Endothelial cell of umbilical vein (primary cell): ENCODE results near the gene HECTD4. TPM values are rescaled to one million over a fixed set of nuclear protein-coding genes. Genes with fewer than 3 reads are reported as not detected.

Source experiments
- BruUV-seq: library from RNA; stranded (reverse); fragments of 400-500 nt; replicated peaks from 2 replicates; lab custom pipeline; 2021; lab: Mats Ljungman, UMichigan
- CTCF ChIA-PET: fragments of 300-600, 350-600 bp; sonication (Branson Sonifier 250); formaldehyde crosslinking; loops from one replicate; lab custom pipeline; 2021; ENCODE audit warnings: antibody characterized with exemption, inconsistent platforms; lab: Charles Lee
- POLR2A ChIA-PET: fragments of 300-600, 350-600 bp; sonication (Branson Sonifier 250); formaldehyde crosslinking; loops from one replicate; lab custom pipeline; 2021; ENCODE audit warnings: antibody characterized with exemption, inconsistent platforms; lab: Charles Lee
- DNase-seq: peaks from one replicate; pipeline ENCODE4 v3.0.0-alpha.2; 2011; ENCODE audit warnings: low read depth, low spot score
- FAIRE-seq: peaks from 2 replicates; lab custom pipeline; 2011; peaks lifted over from hg19 to GRCh38; lab: Jason Lieb, UNC
- H2AFZ ChIP-seq: 2 replicates; pipeline ENCODE4 v1.6.0; 2012; ENCODE audit warnings: low read depth, low read length, control low read depth, inconsistent platforms
- H3K27ac ChIP-seq: 2 replicates; pipeline ENCODE4 v1.5.1; 2011; ENCODE audit warnings: low read depth, mild to moderate bottlenecking, control low read depth, low read length, moderate library complexity; ENCODE audit not compliant: insufficient read depth
- H3K27me3 ChIP-seq, 2 experiments: 2 replicates each; pipeline versions ENCODE4 v1.6.0 to v1.6.1; 2011; ENCODE audit warnings: low read length in 2 of 2, mixed read lengths in 1 of 2; ENCODE audit not compliant: control insufficient read depth in 2 of 2, insufficient read depth in 2 of 2
- H3K36me3 ChIP-seq, 2 experiments: 2 replicates in 1 of 2; 3 replicates in 1 of 2; pipeline ENCODE4 v1.5.1; 2011; ENCODE audit warnings: low read length in 2 of 2, mild to moderate bottlenecking in 1 of 2, moderate library complexity in 1 of 2; ENCODE audit not compliant: control insufficient read depth in 2 of 2, insufficient read depth in 2 of 2; ENCODE audit errors: extremely low read depth in 1 of 2
- H3K4me1 ChIP-seq: 3 replicates; pipeline ENCODE4 v1.5.1; 2011; ENCODE audit warnings: mild to moderate bottlenecking, low read length; ENCODE audit not compliant: control insufficient read depth, insufficient read depth; ENCODE audit errors: extremely low read depth
- H3K4me2 ChIP-seq: 2 replicates; pipeline ENCODE4 v1.6.1; 2011; ENCODE audit warnings: low read length, control low read depth, mixed read lengths; ENCODE audit not compliant: insufficient read depth
- H3K4me3 ChIP-seq, 3 experiments: fragments of 200-600 bp in 1 of 3; sonication (generic), shearing (Covaris generic) in 1 of 3; replicated peaks in 1 of 3; 2 replicates each; pipeline ENCODE4 v1.5.1; 2011 to 2016; ENCODE audit warnings: control low read depth in 3 of 3, low read length in 3 of 3, mild to moderate bottlenecking in 2 of 3, inconsistent platforms in 1 of 3, low read depth in 1 of 3, moderate library complexity in 1 of 3; ENCODE audit not compliant: insufficient read depth in 1 of 3
- H3K79me2 ChIP-seq: 2 replicates; pipeline ENCODE4 v1.6.0; 2012; ENCODE audit warnings: low read length, inconsistent platforms; ENCODE audit not compliant: control insufficient read depth, insufficient read depth
- H3K9ac ChIP-seq: replicated peaks from 2 replicates; pipeline ENCODE3; 2011; ENCODE audit warnings: low read length, control low read depth; ENCODE audit not compliant: insufficient read depth; ENCODE audit errors: extremely low read depth
- H3K9me1 ChIP-seq: replicated peaks from 3 replicates; pipeline ENCODE4 v1.6.0; 2011; ENCODE audit warnings: mild to moderate bottlenecking, low read length; ENCODE audit not compliant: control insufficient read depth, insufficient read depth; ENCODE audit errors: extremely low read depth
- H3K9me3 ChIP-seq: replicated peaks from 2 replicates; pipeline ENCODE4 v1.5.1; 2012; ENCODE audit warnings: low read length, inconsistent platforms; ENCODE audit not compliant: control insufficient read depth, insufficient read depth
- H4K20me1 ChIP-seq: replicated peaks from 2 replicates; pipeline ENCODE3; 2011; ENCODE audit warnings: mild to moderate bottlenecking, low read length; ENCODE audit not compliant: control insufficient read depth, insufficient read depth; ENCODE audit errors: extremely low read depth
- EZH2 ChIP-seq: IDR thresholded peaks from 2 replicates; pipeline ENCODE4 v1.6.1; 2012; ENCODE audit warnings: borderline replicate concordance, low read depth, mild to moderate bottlenecking, moderate library complexity, low read length, inconsistent platforms; ENCODE audit not compliant: severe bottlenecking
- FOS ChIP-seq: IDR thresholded peaks from 2 replicates; pipeline ENCODE4 v1.6.1; 2011; ENCODE audit warnings: mild to moderate bottlenecking, low read length, moderate library complexity, borderline replicate concordance; ENCODE audit not compliant: insufficient read depth
- GATA2 ChIP-seq: IDR thresholded peaks from 2 replicates; pipeline ENCODE4 v1.7.0; 2011; ENCODE audit warnings: low read depth, mild to moderate bottlenecking, moderate library complexity, mixed read lengths, low read length; ENCODE audit not compliant: insufficient read length, insufficient read depth
- JUN ChIP-seq: IDR thresholded peaks from 2 replicates; pipeline ENCODE4 v1.6.1; 2011; ENCODE audit warnings: borderline replicate concordance, low read depth; ENCODE audit not compliant: insufficient read length, insufficient read depth
- MYC ChIP-seq: IDR thresholded peaks from one replicate; pipeline ENCODE4 v1.6.1; 2011; ENCODE audit warnings: mild to moderate bottlenecking, low read depth, low read length
- POLR2A ChIP-seq: IDR thresholded peaks from 2 replicates; pipeline ENCODE4 v1.6.1; 2012; ENCODE audit warnings: low read depth, mild to moderate bottlenecking, control low read depth, low read length
- POLR2AphosphoS5 ChIP-seq: IDR thresholded peaks from 2 replicates; pipeline ENCODE4 v1.6.1; 2012; ENCODE audit warnings: low read depth, mild to moderate bottlenecking, control low read depth, low read length, moderate library complexity; ENCODE audit not compliant: insufficient read depth
- dilution Hi-C: fragments of 300-500 bp; cut with MboI; formaldehyde crosslinking; loops from one replicate; pipeline ENCODE4 v1.15.0; 2019; ENCODE audit warnings: low sequenced_read_pairs; ENCODE audit not compliant: extremely low pct_ligation_motif_present
- intact Hi-C: fragments of 100-400 bp; cut with micrococcal nuclease; formaldehyde crosslinking; loops from one replicate; pipeline ENCODE4 v1.10.0; 2022
- polyA plus RNA-seq, 4 experiments: library from polyadenylated mRNA; depleted of rRNA in 3 of 4; stranded (reverse) in 3 of 4; unstranded in 1 of 4; fragments of >200 nt; gene quantifications; 2 replicates each; pipeline versions ENCODE4 v1.2.1 to v1.2.3, GENCODE V29; 2011 to 2012; ENCODE audit warnings: missing spikeins in 1 of 4
- total RNA-seq: library from RNA; stranded (reverse); gene quantifications from 2 replicates; pipeline ENCODE4 v1.2.3, GENCODE V29; 2021
- TF ChIP-seq, protein P1 (sequence below), 2 donors: IDR thresholded peaks; 1 replicate in 1 of 2; 2 replicates in 1 of 2; pipeline ENCODE4 v1.5.1; 2011; ENCODE audit warnings: low read length in 2 of 2, mild to moderate bottlenecking in 2 of 2, moderate library complexity in 2 of 2, control low read depth in 1 of 2, inconsistent platforms in 1 of 2, low read depth in 1 of 2; ENCODE audit not compliant: insufficient read depth in 1 of 2; ENCODE audit errors: extremely low read depth in 1 of 2
- TF ChIP-seq, protein P2 (sequence below): IDR thresholded peaks from 2 replicates; pipeline ENCODE4 v1.6.1; 2011; ENCODE audit not compliant: insufficient read depth, insufficient read length

HECTD4 gene
- total and polyA plus RNA-seq, 2 donors (not counting 3 experiments of a cell fraction or from before 2014, with no cell fraction given), result 9.7 to 47.7 TPM

DNA sequence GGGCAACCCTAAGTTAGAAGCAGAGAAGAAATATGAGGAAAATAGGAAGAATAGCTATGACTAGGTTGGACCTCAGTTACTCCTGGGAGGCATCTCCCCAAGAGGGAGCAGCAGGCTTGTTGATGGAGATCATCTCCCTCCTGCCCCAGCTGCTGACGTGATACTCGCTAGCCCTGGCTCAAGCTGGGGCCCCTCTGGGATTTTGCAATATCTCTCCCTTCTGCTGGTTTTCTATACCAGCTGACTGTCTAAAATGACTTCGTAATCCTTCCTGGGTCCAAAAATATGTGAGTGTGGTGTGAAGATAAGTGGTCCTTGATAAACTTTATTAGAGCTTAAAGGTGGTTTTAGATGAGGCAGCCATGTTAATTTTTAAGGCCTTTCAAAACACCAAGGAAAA, 4.5 kb upstream of the HECTD4 start:
- POLR2A ChIA-PET, result no interaction called here
- Histone ChIP-seq H3K4me1 (peaks cover 5% of the 10 kb centered on the region), H3K4me2 (no peak overlapping the region), H3K9me1 (no peaks in the 10 kb centered on the region), H3K4me3 (no peak overlapping the region), H3K27ac (no peak overlapping the region), H3K79me2 (peaks cover 2% of the 10 kb centered on the region), H3K27me3 (peaks cover 0 to 3% of the 10 kb centered on the region in 2 experiments), H2AFZ (peak overlapping the region; percentile 48), H3K36me3 (no peaks in the 10 kb centered on the region), H3K9ac (no peak overlapping the region), H4K20me1 (no peaks in the 10 kb centered on the region), H3K9me3 (no peaks in the 10 kb centered on the region)
- dilution Hi-C loops (no loop called here), intact Hi-C loops (loop anchor here (1.0 to 10.0 kb wide), 5 partner anchors 92 to 441 kb away; partner anchors contain the start of genes ERP29, NAA25 and TMEM116)
- DNase-seq (no peak), FAIRE-seq (no peak)
- no TSS peak for BruUV-seq
- CTCF ChIA-PET, result interaction anchor here (0.5 to 6.9 kb wide), 38 partner anchors 8 to 669 kb away, joined by 3 to 253 read pairs (median 4); no protein-coding TSS in a partner anchor
- TF ChIP-seq, protein P1, sequence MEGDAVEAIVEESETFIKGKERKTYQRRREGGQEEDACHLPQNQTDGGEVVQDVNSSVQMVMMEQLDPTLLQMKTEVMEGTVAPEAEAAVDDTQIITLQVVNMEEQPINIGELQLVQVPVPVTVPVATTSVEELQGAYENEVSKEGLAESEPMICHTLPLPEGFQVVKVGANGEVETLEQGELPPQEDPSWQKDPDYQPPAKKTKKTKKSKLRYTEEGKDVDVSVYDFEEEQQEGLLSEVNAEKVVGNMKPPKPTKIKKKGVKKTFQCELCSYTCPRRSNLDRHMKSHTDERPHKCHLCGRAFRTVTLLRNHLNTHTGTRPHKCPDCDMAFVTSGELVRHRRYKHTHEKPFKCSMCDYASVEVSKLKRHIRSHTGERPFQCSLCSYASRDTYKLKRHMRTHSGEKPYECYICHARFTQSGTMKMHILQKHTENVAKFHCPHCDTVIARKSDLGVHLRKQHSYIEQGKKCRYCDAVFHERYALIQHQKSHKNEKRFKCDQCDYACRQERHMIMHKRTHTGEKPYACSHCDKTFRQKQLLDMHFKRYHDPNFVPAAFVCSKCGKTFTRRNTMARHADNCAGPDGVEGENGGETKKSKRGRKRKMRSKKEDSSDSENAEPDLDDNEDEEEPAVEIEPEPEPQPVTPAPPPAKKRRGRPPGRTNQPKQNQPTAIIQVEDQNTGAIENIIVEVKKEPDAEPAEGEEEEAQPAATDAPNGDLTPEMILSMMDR (IDR thresholded peaks at IDR 0.05; ENCODE audit: extremely low read depth in 1 of 2, insufficient read depth in 1 of 2, low read depth in 1 of 2, low read length in 2 of 2), result no peak
- TF ChIP-seq JUN (no peak), MYC (no peak), EZH2 (no peak), POLR2A (no peak), FOS (no peak), POLR2AphosphoS5 (no peak), GATA2 (no peak)
- TF ChIP-seq, protein P2, sequence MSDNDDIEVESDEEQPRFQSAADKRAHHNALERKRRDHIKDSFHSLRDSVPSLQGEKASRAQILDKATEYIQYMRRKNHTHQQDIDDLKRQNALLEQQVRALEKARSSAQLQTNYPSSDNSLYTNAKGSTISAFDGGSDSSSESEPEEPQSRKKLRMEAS, result no peak
